ENCODE measurements around the gene IFT22. TPM values are rescaled to one million over a fixed set of nuclear protein-coding genes. Genes with fewer than 3 reads are reported as not detected.

IFT22 gene
- total RNA-seq, 1 donor from 2014 or later: 30.1 TPM

DNA sequence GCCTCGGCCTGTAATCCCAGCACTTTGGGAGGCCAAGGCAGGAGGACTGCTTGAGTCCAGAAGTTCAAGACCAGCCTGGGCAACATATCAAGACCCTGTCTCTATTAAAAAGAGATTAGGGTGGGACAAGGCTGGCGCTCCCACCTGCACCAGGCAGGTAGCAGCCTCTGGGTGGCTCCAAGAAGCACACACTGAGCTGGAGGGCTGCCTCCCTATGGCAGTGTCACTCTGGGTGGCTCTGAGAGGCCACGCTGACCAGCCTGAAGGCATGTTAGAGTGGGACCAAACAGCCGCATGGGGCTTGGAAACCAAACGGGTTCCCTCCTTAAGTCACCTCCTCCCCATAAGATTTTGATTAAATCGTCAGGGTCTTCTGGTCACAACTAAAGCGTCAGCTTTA, 21.3 kb upstream of the IFT22 start:
- no peaks in the 10 kb centered on the region for H3F3A ChIP-seq (ENCODE audit: low read depth)
- H4K20me1 ChIP-seq (ENCODE audit: low read depth): no peaks in the 10 kb centered on the region
- Mint-ChIP-seq H3K4me3 (no peak overlapping the region), H3K4me1 (peaks cover 6% of the 10 kb centered on the region), H3K27ac (no peak overlapping the region), H3K36me3 (no peaks in the 10 kb centered on the region), H3K9me3 (no peaks in the 10 kb centered on the region), H3K27me3 (ENCODE audit: insufficient read depth, low read depth) (peaks cover 2% of the 10 kb centered on the region)
- H3K4me2 ChIP-seq: no peak overlapping the region
- no peaks in the 10 kb centered on the region for H3K9me3 ChIP-seq (ENCODE audit: low read depth)
- no peaks in the 10 kb centered on the region for H3K36me3 ChIP-seq
- no peak overlapping the region for H2AFZ ChIP-seq (replicated peaks)
- TF ChIP-seq EZH2 (IDR thresholded peaks at IDR 0.05) (no peak), EZH2phosphoT487 (IDR thresholded peaks at IDR 0.05) (no peak)
- TF ChIP-seq, protein P1, sequence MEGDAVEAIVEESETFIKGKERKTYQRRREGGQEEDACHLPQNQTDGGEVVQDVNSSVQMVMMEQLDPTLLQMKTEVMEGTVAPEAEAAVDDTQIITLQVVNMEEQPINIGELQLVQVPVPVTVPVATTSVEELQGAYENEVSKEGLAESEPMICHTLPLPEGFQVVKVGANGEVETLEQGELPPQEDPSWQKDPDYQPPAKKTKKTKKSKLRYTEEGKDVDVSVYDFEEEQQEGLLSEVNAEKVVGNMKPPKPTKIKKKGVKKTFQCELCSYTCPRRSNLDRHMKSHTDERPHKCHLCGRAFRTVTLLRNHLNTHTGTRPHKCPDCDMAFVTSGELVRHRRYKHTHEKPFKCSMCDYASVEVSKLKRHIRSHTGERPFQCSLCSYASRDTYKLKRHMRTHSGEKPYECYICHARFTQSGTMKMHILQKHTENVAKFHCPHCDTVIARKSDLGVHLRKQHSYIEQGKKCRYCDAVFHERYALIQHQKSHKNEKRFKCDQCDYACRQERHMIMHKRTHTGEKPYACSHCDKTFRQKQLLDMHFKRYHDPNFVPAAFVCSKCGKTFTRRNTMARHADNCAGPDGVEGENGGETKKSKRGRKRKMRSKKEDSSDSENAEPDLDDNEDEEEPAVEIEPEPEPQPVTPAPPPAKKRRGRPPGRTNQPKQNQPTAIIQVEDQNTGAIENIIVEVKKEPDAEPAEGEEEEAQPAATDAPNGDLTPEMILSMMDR (IDR thresholded peaks at IDR 0.05): no peak
- H3K4me3 ChIP-seq: no peak overlapping the region
- H3K27me3 ChIP-seq: no peaks in the 10 kb centered on the region
- H3K4me1 ChIP-seq: no peaks in the 10 kb centered on the region
- DNase-seq (ENCODE audit: low spot score): no peak
- H3K27ac ChIP-seq: no peak overlapping the region
- H3K79me2 ChIP-seq (ENCODE audit: low read depth): no peaks in the 10 kb centered on the region
- no peak overlapping the region for H3K9ac ChIP-seq

DNA sequence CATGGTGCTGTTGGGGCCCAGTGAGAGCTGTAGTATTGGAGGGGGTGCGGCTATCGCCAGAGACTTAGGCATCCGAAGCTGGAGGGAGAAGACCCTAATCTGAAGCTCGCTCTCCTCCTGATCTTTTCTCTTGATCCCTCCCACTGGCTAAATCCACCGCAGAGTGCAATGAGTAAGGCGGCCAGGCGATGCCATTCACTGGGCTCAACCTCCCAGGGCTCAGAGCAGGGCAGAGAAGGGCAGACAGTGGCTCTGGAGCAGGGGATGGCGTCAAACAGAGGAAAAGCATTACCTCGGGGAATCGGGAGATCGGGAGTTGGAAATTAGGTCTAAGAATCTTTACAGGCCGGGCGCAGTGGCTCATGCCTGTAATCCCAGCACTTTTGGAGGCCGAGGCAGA, 18.8 kb upstream of the IFT22 start:
- Mint-ChIP-seq H3K27me3 (ENCODE audit: insufficient read depth, low read depth) (peaks cover 2% of the 10 kb centered on the region), H3K4me3 (no peak overlapping the region), H3K27ac (no peak overlapping the region), H3K9me3 (no peaks in the 10 kb centered on the region), H3K4me1 (peaks cover 6% of the 10 kb centered on the region), H3K36me3 (no peaks in the 10 kb centered on the region)
- TF ChIP-seq EZH2phosphoT487 (IDR thresholded peaks at IDR 0.05): no peak
- TF ChIP-seq, protein P1 (IDR thresholded peaks at IDR 0.05): no peak
- no peak for TF ChIP-seq EZH2 (IDR thresholded peaks at IDR 0.05)
- H3F3A ChIP-seq (ENCODE audit: low read depth): no peaks in the 10 kb centered on the region
- H3K4me3 ChIP-seq: no peak overlapping the region
- no peaks in the 10 kb centered on the region for H3K36me3 ChIP-seq
- DNase-seq (ENCODE audit: low spot score): peak; percentile 36
- H4K20me1 ChIP-seq (ENCODE audit: low read depth): no peaks in the 10 kb centered on the region
- no peaks in the 10 kb centered on the region for H3K79me2 ChIP-seq (ENCODE audit: low read depth)
- H3K4me2 ChIP-seq: no peak overlapping the region
- H2AFZ ChIP-seq (replicated peaks): no peak overlapping the region
- no peaks in the 10 kb centered on the region for H3K9me3 ChIP-seq (ENCODE audit: low read depth)
- no peak overlapping the region for H3K27ac ChIP-seq
- H3K9ac ChIP-seq: no peak overlapping the region
- no peaks in the 10 kb centered on the region for H3K27me3 ChIP-seq
- no peaks in the 10 kb centered on the region for H3K4me1 ChIP-seq

DNA sequence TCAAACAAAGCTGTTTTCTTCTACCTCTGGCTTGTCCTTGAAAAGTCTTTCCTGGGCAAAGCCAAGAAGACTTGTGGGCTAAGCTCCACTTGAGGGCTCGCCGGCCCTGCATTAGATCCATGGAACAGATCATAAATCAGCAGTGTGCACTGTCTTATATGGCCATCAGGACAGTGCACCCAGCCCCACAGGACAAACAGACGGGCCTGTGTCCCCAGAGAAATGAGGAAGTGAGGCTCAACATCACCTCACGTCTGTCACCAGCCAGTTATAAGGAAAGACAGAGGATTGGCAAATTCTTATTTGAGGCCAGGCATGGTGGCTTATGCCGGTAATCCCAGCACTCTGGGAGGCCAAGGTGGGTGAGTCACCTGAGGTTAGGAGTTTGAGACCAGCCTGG, 12.3 kb upstream of the IFT22 start:
- TF ChIP-seq EZH2 (IDR thresholded peaks at IDR 0.05) (no peak), EZH2phosphoT487 (IDR thresholded peaks at IDR 0.05) (no peak)
- TF ChIP-seq, protein P1 (IDR thresholded peaks at IDR 0.05): no peak
- no peak overlapping the region for H3K27ac Mint-ChIP-seq

More for the DNA sequence above, 12.3 kb upstream of the IFT22 start:
- Histone ChIP-seq H3K36me3 (no peaks in the 10 kb centered on the region), H3K9me3 (ENCODE audit: low read depth) (no peaks in the 10 kb centered on the region), H3K4me2 (no peak overlapping the region), H3F3A (ENCODE audit: low read depth) (no peaks in the 10 kb centered on the region), H2AFZ (replicated peaks) (no peak overlapping the region), H3K4me1 (no peaks in the 10 kb centered on the region), H3K4me3 (no peak overlapping the region), H3K9ac (no peak overlapping the region), H3K79me2 (ENCODE audit: low read depth) (no peaks in the 10 kb centered on the region), H3K27ac (no peak overlapping the region), H4K20me1 (ENCODE audit: low read depth) (no peaks in the 10 kb centered on the region), H3K27me3 (no peaks in the 10 kb centered on the region)
- H3K36me3 Mint-ChIP-seq: no peaks in the 10 kb centered on the region
- DNase-seq (ENCODE audit: low spot score): no peak
- peaks cover 3% of the 10 kb centered on the region for H3K27me3 Mint-ChIP-seq (ENCODE audit: insufficient read depth, low read depth)
- H3K4me3 Mint-ChIP-seq: no peak overlapping the region
- H3K9me3 Mint-ChIP-seq: no peaks in the 10 kb centered on the region
- H3K4me1 Mint-ChIP-seq: peaks cover 4% of the 10 kb centered on the region

Data from neural progenitor cell (in vitro differentiated cells).